Measurements from ENCODE around the gene RPS15. TPM values are rescaled to one million over a fixed set of nuclear protein-coding genes. Genes with fewer than 3 reads are reported as not detected.

Gene RPS15
- total and polyA plus RNA-seq, 9 of the 15 experiments (the other 6 are each of a cell fraction or from before 2014, with no cell fraction given) = 605 to 2,791 (median 957) TPM

DNA sequence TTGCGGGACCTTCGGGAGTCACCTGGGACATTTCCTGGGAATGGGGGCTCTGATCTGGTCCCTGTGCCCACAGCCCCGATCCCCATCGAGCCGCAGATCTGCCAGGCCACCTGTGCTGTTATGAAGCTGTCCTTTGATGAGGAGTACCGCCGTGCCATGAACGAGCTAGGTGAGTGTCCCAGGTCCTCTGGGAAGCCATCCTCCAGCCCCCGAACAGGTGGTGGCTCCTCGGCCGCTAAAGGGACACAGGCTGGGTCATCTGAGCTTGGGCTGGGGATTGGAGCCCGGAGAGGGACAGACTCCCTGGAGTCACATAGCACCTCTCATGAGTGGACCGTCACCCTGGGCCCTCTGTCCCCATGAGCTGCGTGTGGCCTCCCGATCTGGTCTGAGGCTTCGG lies 19.7 kb downstream of the RPS15 start:
- TF ChIP-seq POLR2G (IDR thresholded peaks at IDR 0.05; ENCODE audit: low read depth, low read length) = peak; percentile 67
- TF ChIP-seq, protein P1, sequence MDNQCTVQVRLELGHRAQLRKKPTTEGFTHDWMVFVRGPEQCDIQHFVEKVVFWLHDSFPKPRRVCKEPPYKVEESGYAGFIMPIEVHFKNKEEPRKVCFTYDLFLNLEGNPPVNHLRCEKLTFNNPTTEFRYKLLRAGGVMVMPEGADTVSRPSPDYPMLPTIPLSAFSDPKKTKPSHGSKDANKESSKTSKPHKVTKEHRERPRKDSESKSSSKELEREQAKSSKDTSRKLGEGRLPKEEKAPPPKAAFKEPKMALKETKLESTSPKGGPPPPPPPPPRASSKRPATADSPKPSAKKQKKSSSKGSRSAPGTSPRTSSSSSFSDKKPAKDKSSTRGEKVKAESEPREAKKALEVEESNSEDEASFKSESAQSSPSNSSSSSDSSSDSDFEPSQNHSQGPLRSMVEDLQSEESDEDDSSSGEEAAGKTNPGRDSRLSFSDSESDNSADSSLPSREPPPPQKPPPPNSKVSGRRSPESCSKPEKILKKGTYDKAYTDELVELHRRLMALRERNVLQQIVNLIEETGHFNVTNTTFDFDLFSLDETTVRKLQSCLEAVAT (IDR thresholded peaks at IDR 0.05) = no peak
- DNase-seq (ENCODE audit: extremely low read depth in 1 of 4, low spot score in 3 of 4) (no peak), FAIRE-seq (no peak), ATAC-seq (no peak)
- no peaks in the 10 kb centered on the region for H3K79me2 ChIP-seq (ENCODE audit: control insufficient read depth, insufficient read depth, low read length)
- intact Hi-C loops (cut with micrococcal nuclease) = loop anchor here (5.0 kb wide), 1 partner anchor 54 kb away; the partner anchor contains the start of gene ADAMTSL5
- H4K20me1 ChIP-seq (replicated peaks; ENCODE audit: control insufficient read depth, insufficient read depth, low read length) = peaks cover 25% of the 10 kb centered on the region
- no TSS peak for BruUV-seq (replicated peaks)
- no peak overlapping the region for H2AFZ ChIP-seq (ENCODE audit: low read depth, low read length)
- no peak overlapping the region for H3K4me3 ChIP-seq
- no peaks in the 10 kb centered on the region for H3K9me3 ChIP-seq (replicated peaks; ENCODE audit: control insufficient read depth, insufficient read depth, low read depth, low read length)
- no peaks in the 10 kb centered on the region for H3K27me3 ChIP-seq (ENCODE audit: control insufficient read depth in 2 of 2, insufficient read depth in 2 of 2, low read length in 2 of 2)
- peaks cover 5 to 68% of the 10 kb centered on the region in 2 experiments; a peak in 4 of 5 replicates for H3K4me1 ChIP-seq (replicated peaks in 1 of 2; ENCODE audit: control insufficient read depth in 2 of 2, insufficient read depth in 2 of 2, low read length in 2 of 2)
- ChIA-PET POLR2A (interaction anchor here (0.5 to 1.5 kb wide), 6 partner anchors 12 to 439 kb away, joined by 3 to 7 read pairs (median 4); partner anchors contain the start of gene CIRBP), CTCF (ENCODE audit: low intra/inter-chr PET ratio) (no interaction called here)
- WGBS (ENCODE audit: insufficient coverage, low coverage, missing lambda C conversion rate) = 44% methylated on average over 8 of the region's 16 CpGs
- H3K4me2 ChIP-seq (ENCODE audit: insufficient read depth, low read length) = no peak overlapping the region
- peak overlapping the region in 1 of 2 experiments; percentile 14; a peak in 1 of 4 replicates for H3K9ac ChIP-seq (ENCODE audit: insufficient read depth in 1 of 2, low read depth in 2 of 2, low read length in 2 of 2)
- peaks cover 6% of the 10 kb centered on the region; the same call in 1 of the 3 replicates for H3K36me3 ChIP-seq (ENCODE audit: control insufficient read depth, insufficient read depth, low read length)
- peaks cover 7% of the 10 kb centered on the region for H3K9me1 ChIP-seq (ENCODE audit: control insufficient read depth, insufficient read depth, low read length)
- in situ Hi-C loops (cut with MboI) = loop anchor here (5.0 kb wide), 1 partner anchor 49 kb away; no protein-coding TSS in a partner anchor
- H3K27ac ChIP-seq (ENCODE audit: extremely low read depth, low read depth, low read length) = no peak overlapping the region

DNA sequence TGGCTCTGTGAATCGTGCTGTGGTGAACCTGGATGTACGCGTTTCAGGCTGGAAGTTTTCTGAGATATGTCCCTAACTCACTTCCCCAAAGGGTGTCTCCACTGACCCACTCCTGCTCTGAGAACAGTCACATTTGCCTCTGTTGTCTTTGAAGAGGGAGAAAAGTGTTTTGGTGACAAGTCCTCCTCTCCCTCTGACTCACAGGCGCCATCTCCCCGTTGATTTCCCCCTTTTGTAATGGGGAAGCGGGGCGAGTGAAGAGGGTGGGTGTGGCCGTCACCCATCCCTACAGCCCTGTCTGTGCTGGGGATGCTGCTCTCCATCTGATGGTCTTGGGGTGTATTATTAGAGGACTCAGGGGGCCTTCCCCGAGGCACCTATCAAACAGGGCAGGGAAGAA lies 21.3 kb downstream of the RPS15 start:
- intact Hi-C loops (cut with micrococcal nuclease) (loop anchor here (5.0 kb wide), 1 partner anchor 53 kb away; the partner anchor contains the start of gene ADAMTSL5), in situ Hi-C loops (cut with MboI) (loop anchor here (5.0 kb wide), 1 partner anchor 48 kb away; no protein-coding TSS in a partner anchor)
- CTCF ChIA-PET (ENCODE audit: low intra/inter-chr PET ratio) = no interaction called here
- Histone ChIP-seq H3K4me1 (replicated peaks in 1 of 2; ENCODE audit: control insufficient read depth in 2 of 2, insufficient read depth in 2 of 2, low read length in 2 of 2) (peaks cover 5 to 55% of the 10 kb centered on the region in 2 experiments; a peak in 4 of 5 replicates), H4K20me1 (replicated peaks; ENCODE audit: control insufficient read depth, insufficient read depth, low read length) (peaks cover 25% of the 10 kb centered on the region), H2AFZ (ENCODE audit: low read depth, low read length) (no peak overlapping the region), H3K36me3 (ENCODE audit: control insufficient read depth, insufficient read depth, low read length) (peaks cover 6% of the 10 kb centered on the region; the same call in 1 of the 3 replicates), H3K27ac (ENCODE audit: extremely low read depth, low read depth, low read length) (no peak overlapping the region), H3K79me2 (ENCODE audit: control insufficient read depth, insufficient read depth, low read length) (no peaks in the 10 kb centered on the region), H3K4me3 (no peak overlapping the region), H3K9me3 (replicated peaks; ENCODE audit: control insufficient read depth, insufficient read depth, low read depth, low read length) (no peaks in the 10 kb centered on the region), H3K27me3 (ENCODE audit: control insufficient read depth in 2 of 2, insufficient read depth in 2 of 2, low read length in 2 of 2) (no peaks in the 10 kb centered on the region), H3K9me1 (ENCODE audit: control insufficient read depth, insufficient read depth, low read length) (peaks cover 7% of the 10 kb centered on the region), H3K9ac (ENCODE audit: insufficient read depth in 1 of 2, low read depth in 2 of 2, low read length in 2 of 2) (no peak overlapping the region), H3K4me2 (ENCODE audit: insufficient read depth, low read length) (no peak overlapping the region)
- TSS peak; percentile 45 for BruUV-seq (replicated peaks)
- no peak for ATAC-seq
- no peak for DNase-seq (ENCODE audit: extremely low read depth in 1 of 4, low spot score in 3 of 4)
- 30% methylated on average over 9 of the region's 9 CpGs for WGBS (ENCODE audit: insufficient coverage, low coverage, missing lambda C conversion rate)
- FAIRE-seq = no peak
- TF ChIP-seq KLF1 (tag; IDR thresholded peaks at IDR 0.05) = no peak
- TF ChIP-seq NFE2L1 (tag; IDR thresholded peaks at IDR 0.05; ENCODE audit: borderline replicate concordance, low read depth) = no peak
- no peak for TF ChIP-seq ZNF785 (CRISPR knock-in tag; IDR thresholded peaks at IDR 0.05)
- TF ChIP-seq POLR2AphosphoS2 (IDR thresholded peaks at IDR 0.05; ENCODE audit: low read length) = peak; percentile 77; the same call in 1 of the 2 replicates
- TF ChIP-seq, protein P2, sequence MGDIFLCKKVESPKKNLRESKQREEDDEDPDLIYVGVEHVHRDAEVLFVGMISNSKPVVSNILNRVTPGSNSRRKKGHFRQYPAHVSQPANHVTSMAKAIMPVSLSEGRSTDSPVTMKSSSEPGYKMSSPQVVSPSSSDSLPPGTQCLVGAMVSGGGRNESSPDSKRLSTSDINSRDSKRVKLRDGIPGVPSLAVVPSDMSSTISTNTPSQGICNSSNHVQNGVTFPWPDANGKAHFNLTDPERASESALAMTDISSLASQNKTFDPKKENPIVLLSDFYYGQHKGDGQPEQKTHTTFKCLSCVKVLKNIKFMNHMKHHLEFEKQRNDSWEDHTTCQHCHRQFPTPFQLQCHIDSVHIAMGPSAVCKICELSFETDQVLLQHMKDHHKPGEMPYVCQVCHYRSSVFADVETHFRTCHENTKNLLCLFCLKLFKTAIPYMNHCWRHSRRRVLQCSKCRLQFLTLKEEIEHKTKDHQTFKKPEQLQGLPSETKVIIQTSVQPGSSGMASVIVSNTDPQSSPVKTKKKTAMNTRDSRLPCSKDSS (IDR thresholded peaks at IDR 0.05; ENCODE audit: low read depth, partially characterized antibody) = no peak
- TF ChIP-seq, protein P3, sequence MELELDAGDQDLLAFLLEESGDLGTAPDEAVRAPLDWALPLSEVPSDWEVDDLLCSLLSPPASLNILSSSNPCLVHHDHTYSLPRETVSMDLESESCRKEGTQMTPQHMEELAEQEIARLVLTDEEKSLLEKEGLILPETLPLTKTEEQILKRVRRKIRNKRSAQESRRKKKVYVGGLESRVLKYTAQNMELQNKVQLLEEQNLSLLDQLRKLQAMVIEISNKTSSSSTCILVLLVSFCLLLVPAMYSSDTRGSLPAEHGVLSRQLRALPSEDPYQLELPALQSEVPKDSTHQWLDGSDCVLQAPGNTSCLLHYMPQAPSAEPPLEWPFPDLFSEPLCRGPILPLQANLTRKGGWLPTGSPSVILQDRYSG (tag; conservative IDR thresholded peaks at IDR 0.05; ENCODE audit: low read depth) = no peak
- peak in 1 of 2 experiments; percentile 18; a peak in 1 of 4 replicates for TF ChIP-seq RAD21 (CRISPR knock-in tag; conservative IDR thresholded peaks at IDR 0.05 in 1 of 2, IDR thresholded peaks at IDR 0.05 in 1 of 2)
- POLR2A ChIA-PET = interaction anchor here (1.3 kb wide), 1 partner anchor 12 kb away, joined by 7 read pairs; no protein-coding TSS in a partner anchor

Data from K562 (cell line).